ENCODE results near the gene AGMO. TPM values are rescaled to one million over a fixed set of nuclear protein-coding genes. Genes with fewer than 3 reads are reported as not detected.

The AGMO gene
- total and polyA plus RNA-seq, 2 experiments from 2014 or later = 6.5 to 7.3 TPM

- Histone ChIP-seq H3K4me2 (no peak overlapping the region), H3K9me2 (replicated peaks; ENCODE audit: insufficient read depth) (no peaks in the 10 kb centered on the region), H3K36me3 (replicated peaks; ENCODE audit: insufficient read depth, low read depth) (no peaks in the 10 kb centered on the region), H3K79me2 (no peaks in the 10 kb centered on the region), H3K27me3 (no peaks in the 10 kb centered on the region), H3K4me1 (ENCODE audit: insufficient read depth) (no peaks in the 10 kb centered on the region), H3K9me3 (ENCODE audit: low read depth) (no peaks in the 10 kb centered on the region), H4K20me1 (ENCODE audit: insufficient read depth, poor library complexity, severe bottlenecking) (no peaks in the 10 kb centered on the region), H2AFZ (no peak overlapping the region), H3K4me3 (no peak overlapping the region), H3K27ac (no peak overlapping the region)
- 73% methylated on average over 3 of the region's 3 CpGs for WGBS (ENCODE audit: low lambda C conversion rate, missing lambda C conversion rate)
- no peak for DNase-seq (ENCODE audit: low spot score)
- TF ChIP-seq EZH2 (IDR thresholded peaks at IDR 0.05; ENCODE audit: borderline replicate concordance) = no peak
- TF ChIP-seq EZH2phosphoT487 (IDR thresholded peaks at IDR 0.05; ENCODE audit: low read depth, severe bottlenecking, unreplicated experiment) = no peak
- no peak for TF ChIP-seq CTCF (IDR thresholded peaks at IDR 0.05; ENCODE audit: poor library complexity)
Observed at GRCh38 chr7:15400440-15400839, 161.4 kb downstream of the AGMO start.

- H3K79me2 ChIP-seq = no peaks in the 10 kb centered on the region
- H3K27me3 ChIP-seq = no peaks in the 10 kb centered on the region
- H3K4me3 ChIP-seq = no peak overlapping the region
- H3K9me3 ChIP-seq (ENCODE audit: low read depth) = no peaks in the 10 kb centered on the region
- TF ChIP-seq CTCF (IDR thresholded peaks at IDR 0.05; ENCODE audit: poor library complexity) = no peak
- TF ChIP-seq EZH2 (IDR thresholded peaks at IDR 0.05; ENCODE audit: borderline replicate concordance) = no peak
- TF ChIP-seq EZH2phosphoT487 (IDR thresholded peaks at IDR 0.05; ENCODE audit: low read depth, severe bottlenecking, unreplicated experiment) = no peak
- H3K36me3 ChIP-seq (replicated peaks; ENCODE audit: insufficient read depth, low read depth) = no peaks in the 10 kb centered on the region
- H3K4me2 ChIP-seq = no peak overlapping the region
- H3K27ac ChIP-seq = no peak overlapping the region
- WGBS (ENCODE audit: low lambda C conversion rate, missing lambda C conversion rate) = 98% methylated on average over 2 of the region's 2 CpGs
- DNase-seq (ENCODE audit: low spot score) = no peak
- H2AFZ ChIP-seq = no peak overlapping the region
- no peaks in the 10 kb centered on the region for H3K4me1 ChIP-seq (ENCODE audit: insufficient read depth)
- H3K9me2 ChIP-seq (replicated peaks; ENCODE audit: insufficient read depth) = no peaks in the 10 kb centered on the region
- H4K20me1 ChIP-seq (ENCODE audit: insufficient read depth, poor library complexity, severe bottlenecking) = no peaks in the 10 kb centered on the region
Observed at GRCh38 chr7:15399441-15399840, 162.4 kb downstream of the AGMO start.

- no peaks in the 10 kb centered on the region for H3K79me2 ChIP-seq
- H3K4me3 ChIP-seq = no peak overlapping the region
- H3K4me1 ChIP-seq (ENCODE audit: insufficient read depth) = no peaks in the 10 kb centered on the region
- DNase-seq (ENCODE audit: low spot score) = no peak
- no peaks in the 10 kb centered on the region for H3K9me3 ChIP-seq (ENCODE audit: low read depth)
- no peak overlapping the region for H2AFZ ChIP-seq
- H3K27ac ChIP-seq = no peak overlapping the region
- H3K4me2 ChIP-seq = no peak overlapping the region
- TF ChIP-seq CTCF (IDR thresholded peaks at IDR 0.05; ENCODE audit: poor library complexity) (no peak), EZH2phosphoT487 (IDR thresholded peaks at IDR 0.05; ENCODE audit: low read depth, severe bottlenecking, unreplicated experiment) (no peak), EZH2 (IDR thresholded peaks at IDR 0.05; ENCODE audit: borderline replicate concordance) (no peak)
- 90% methylated on average over 9 of the region's 9 CpGs for WGBS (ENCODE audit: low lambda C conversion rate, missing lambda C conversion rate)
- no peaks in the 10 kb centered on the region for H4K20me1 ChIP-seq (ENCODE audit: insufficient read depth, poor library complexity, severe bottlenecking)
- no peaks in the 10 kb centered on the region for H3K36me3 ChIP-seq (replicated peaks; ENCODE audit: insufficient read depth, low read depth)
- H3K9me2 ChIP-seq (replicated peaks; ENCODE audit: insufficient read depth) = no peaks in the 10 kb centered on the region
- no peaks in the 10 kb centered on the region for H3K27me3 ChIP-seq
Observed at GRCh38 chr7:15397922-15398760, 163.7 kb downstream of the AGMO start.

Data from hepatocyte (in vitro differentiated cells).